ENCODE data around the gene MARK3.

The MARK3 gene

GRCh38 chr14:103500148-103500990 lies 115.2 kb downstream of the MARK3 start:
- Histone ChIP-seq H3K4me3 (ENCODE audit: insufficient read depth, low read depth, low read length) (no peak overlapping the region), H3K27ac (ENCODE audit: insufficient read depth, low read depth, low read length, poor library complexity, severe bottlenecking) (no peak overlapping the region), H3K27me3 (ENCODE audit: control insufficient read depth, insufficient read depth, low read length, poor library complexity, severe bottlenecking) (no peaks in the 10 kb centered on the region), H3K36me3 (ENCODE audit: control insufficient read depth, insufficient read depth, low read length) (peaks cover 39% of the 10 kb centered on the region), H3K9me3 (ENCODE audit: control insufficient read depth, low read length) (no peaks in the 10 kb centered on the region), H3K4me1 (ENCODE audit: control insufficient read depth, insufficient read depth, low read length) (no peaks in the 10 kb centered on the region)
- 51 to 56% methylated on average over 17 of the region's 17 CpGs for WGBS, 2 experiments

- peaks cover 37% of the 10 kb centered on the region for H3K36me3 ChIP-seq (ENCODE audit: control insufficient read depth, insufficient read depth, low read length)
- H3K27ac ChIP-seq (ENCODE audit: insufficient read depth, low read depth, low read length, poor library complexity, severe bottlenecking) = no peak overlapping the region
- H3K27me3 ChIP-seq (ENCODE audit: control insufficient read depth, insufficient read depth, low read length, poor library complexity, severe bottlenecking) = no peaks in the 10 kb centered on the region
- no peaks in the 10 kb centered on the region for H3K4me1 ChIP-seq (ENCODE audit: control insufficient read depth, insufficient read depth, low read length)
- 92 to 93% methylated on average over 11 of the region's 11 CpGs for WGBS, 2 experiments
- H3K4me3 ChIP-seq (ENCODE audit: insufficient read depth, low read depth, low read length) = no peak overlapping the region
- H3K9me3 ChIP-seq (ENCODE audit: control insufficient read depth, low read length) = no peaks in the 10 kb centered on the region
Measured at GRCh38 chr14:103501041-103501870, 116.0 kb downstream of the MARK3 start.

GRCh38 chr14:103501921-103502669 lies 116.9 kb downstream of the MARK3 start:
- WGBS, 2 experiments = 96 to 98% methylated on average over 9 of the region's 9 CpGs
- no peaks in the 10 kb centered on the region for H3K9me3 ChIP-seq (ENCODE audit: control insufficient read depth, low read length)
- peaks cover 37% of the 10 kb centered on the region for H3K36me3 ChIP-seq (ENCODE audit: control insufficient read depth, insufficient read depth, low read length)
- no peak overlapping the region for H3K4me3 ChIP-seq (ENCODE audit: insufficient read depth, low read depth, low read length)
- no peaks in the 10 kb centered on the region for H3K4me1 ChIP-seq (ENCODE audit: control insufficient read depth, insufficient read depth, low read length)
- no peaks in the 10 kb centered on the region for H3K27me3 ChIP-seq (ENCODE audit: control insufficient read depth, insufficient read depth, low read length, poor library complexity, severe bottlenecking)
- no peak overlapping the region for H3K27ac ChIP-seq (ENCODE audit: insufficient read depth, low read depth, low read length, poor library complexity, severe bottlenecking)

- Histone ChIP-seq H3K27ac (ENCODE audit: insufficient read depth, low read depth, low read length, poor library complexity, severe bottlenecking) (no peak overlapping the region), H3K27me3 (ENCODE audit: control insufficient read depth, insufficient read depth, low read length, poor library complexity, severe bottlenecking) (no peaks in the 10 kb centered on the region), H3K9me3 (ENCODE audit: control insufficient read depth, low read length) (no peaks in the 10 kb centered on the region), H3K4me3 (ENCODE audit: insufficient read depth, low read depth, low read length) (no peak overlapping the region), H3K36me3 (ENCODE audit: control insufficient read depth, insufficient read depth, low read length) (peaks cover 37% of the 10 kb centered on the region), H3K4me1 (ENCODE audit: control insufficient read depth, insufficient read depth, low read length) (no peaks in the 10 kb centered on the region)
- 96 to 97% methylated on average over 18 of the region's 18 CpGs for WGBS, 2 experiments
Measured at GRCh38 chr14:103502877-103503276, 117.7 kb downstream of the MARK3 start.

- peaks cover 37% of the 10 kb centered on the region for H3K36me3 ChIP-seq (ENCODE audit: control insufficient read depth, insufficient read depth, low read length)
- no peak overlapping the region for H3K27ac ChIP-seq (ENCODE audit: insufficient read depth, low read depth, low read length, poor library complexity, severe bottlenecking)
- no peak overlapping the region for H3K4me3 ChIP-seq (ENCODE audit: insufficient read depth, low read depth, low read length)
- no peaks in the 10 kb centered on the region for H3K4me1 ChIP-seq (ENCODE audit: control insufficient read depth, insufficient read depth, low read length)
- 97 to 98% methylated on average over 12 of the region's 12 CpGs for WGBS, 2 experiments
- no peaks in the 10 kb centered on the region for H3K27me3 ChIP-seq (ENCODE audit: control insufficient read depth, insufficient read depth, low read length, poor library complexity, severe bottlenecking)
- no peaks in the 10 kb centered on the region for H3K9me3 ChIP-seq (ENCODE audit: control insufficient read depth, low read length)
Measured at GRCh38 chr14:103503296-103503695, 118.1 kb downstream of the MARK3 start.

- Histone ChIP-seq H3K4me1 (ENCODE audit: control insufficient read depth, insufficient read depth, low read length) (no peaks in the 10 kb centered on the region), H3K27ac (ENCODE audit: insufficient read depth, low read depth, low read length, poor library complexity, severe bottlenecking) (no peak overlapping the region), H3K9me3 (ENCODE audit: control insufficient read depth, low read length) (no peaks in the 10 kb centered on the region), H3K27me3 (ENCODE audit: control insufficient read depth, insufficient read depth, low read length, poor library complexity, severe bottlenecking) (no peaks in the 10 kb centered on the region), H3K36me3 (ENCODE audit: control insufficient read depth, insufficient read depth, low read length) (peaks cover 37% of the 10 kb centered on the region), H3K4me3 (ENCODE audit: insufficient read depth, low read depth, low read length) (no peak overlapping the region)
- 84 to 86% methylated on average over 8 of the region's 8 CpGs for WGBS, 2 experiments
Measured at GRCh38 chr14:103504991-103505565, 119.9 kb downstream of the MARK3 start.

GRCh38 chr14:103507751-103508150 lies 122.5 kb downstream of the MARK3 start:
- no peaks in the 10 kb centered on the region for H3K4me1 ChIP-seq (ENCODE audit: control insufficient read depth, insufficient read depth, low read length)
- H3K36me3 ChIP-seq (ENCODE audit: control insufficient read depth, insufficient read depth, low read length) = peaks cover 13% of the 10 kb centered on the region
- H3K4me3 ChIP-seq (ENCODE audit: insufficient read depth, low read depth, low read length) = no peak overlapping the region
- H3K9me3 ChIP-seq (ENCODE audit: control insufficient read depth, low read length) = no peaks in the 10 kb centered on the region
- WGBS, 2 experiments = 84 to 98% methylated on average over 3 of the region's 3 CpGs
- no peak overlapping the region for H3K27ac ChIP-seq (ENCODE audit: insufficient read depth, low read depth, low read length, poor library complexity, severe bottlenecking)
- H3K27me3 ChIP-seq (ENCODE audit: control insufficient read depth, insufficient read depth, low read length, poor library complexity, severe bottlenecking) = no peaks in the 10 kb centered on the region

GRCh38 chr14:103508521-103509329 lies 123.5 kb downstream of the MARK3 start:
- H3K9me3 ChIP-seq (ENCODE audit: control insufficient read depth, low read length) = no peaks in the 10 kb centered on the region
- no peaks in the 10 kb centered on the region for H3K27me3 ChIP-seq (ENCODE audit: control insufficient read depth, insufficient read depth, low read length, poor library complexity, severe bottlenecking)
- H3K27ac ChIP-seq (ENCODE audit: insufficient read depth, low read depth, low read length, poor library complexity, severe bottlenecking) = no peak overlapping the region
- 92 to 93% methylated on average over 16 of the region's 16 CpGs for WGBS, 2 experiments
- no peak overlapping the region for H3K4me3 ChIP-seq (ENCODE audit: insufficient read depth, low read depth, low read length)
- H3K4me1 ChIP-seq (ENCODE audit: control insufficient read depth, insufficient read depth, low read length) = no peaks in the 10 kb centered on the region
- peaks cover 5% of the 10 kb centered on the region for H3K36me3 ChIP-seq (ENCODE audit: control insufficient read depth, insufficient read depth, low read length)
